Measurements from ENCODE around the gene RAD23A.
"Not testable (repeated sequence)": the region's sequence is repeated elsewhere in the genome, so short reads cannot be mapped to it uniquely, and the experiment has no call there.

The RAD23A gene

GRCh38 chr19:12957389-12957952 is 11.8 kb downstream of the RAD23A start:
- H3K36me3 ChIP-seq (ENCODE audit: control insufficient read depth, insufficient read depth, low read length): peaks cover 30% of the 10 kb centered on the region
- not testable (repeated sequence) for H3K9me3 ChIP-seq (ENCODE audit: control insufficient read depth, low read length); H3K4me1 ChIP-seq (ENCODE audit: control insufficient read depth, insufficient read depth, low read length, poor library complexity, severe bottlenecking)
- 86 to 89% methylated on average over 17 to 20 of the region's 31 CpGs for WGBS, 2 experiments (ENCODE audit: insufficient coverage in 2 of 2)
- H3K4me3 ChIP-seq (ENCODE audit: extremely low read depth, insufficient read depth, low read length, poor library complexity, severe bottlenecking): peak overlapping the region; percentile 79
- H3K27ac ChIP-seq (ENCODE audit: low read depth, low read length, severe bottlenecking): peak overlapping the region; percentile 79

- H3K4me3 ChIP-seq (ENCODE audit: extremely low read depth, insufficient read depth, low read length, poor library complexity, severe bottlenecking): no peak overlapping the region
- no peaks in the 10 kb centered on the region for H3K9me3 ChIP-seq (ENCODE audit: control insufficient read depth, low read length)
- 79 to 90% methylated on average over 4 to 5 of the region's 6 CpGs for WGBS, 2 experiments (ENCODE audit: insufficient coverage in 2 of 2)
- H3K27ac ChIP-seq (ENCODE audit: low read depth, low read length, severe bottlenecking): no peak overlapping the region
- peaks cover 12% of the 10 kb centered on the region for H3K36me3 ChIP-seq (ENCODE audit: control insufficient read depth, insufficient read depth, low read length)
- peaks cover 4% of the 10 kb centered on the region for H3K4me1 ChIP-seq (ENCODE audit: control insufficient read depth, insufficient read depth, low read length, poor library complexity, severe bottlenecking)
Measured at GRCh38 chr19:12959481-12959880, 13.8 kb downstream of the RAD23A start.

- Histone ChIP-seq H3K9me3 (ENCODE audit: control insufficient read depth, low read length) (no peaks in the 10 kb centered on the region), H3K4me3 (ENCODE audit: extremely low read depth, insufficient read depth, low read length, poor library complexity, severe bottlenecking) (peak overlapping the region; percentile 25), H3K27ac (ENCODE audit: low read depth, low read length, severe bottlenecking) (no peak overlapping the region), H3K36me3 (ENCODE audit: control insufficient read depth, insufficient read depth, low read length) (no peaks in the 10 kb centered on the region), H3K4me1 (ENCODE audit: control insufficient read depth, insufficient read depth, low read length, poor library complexity, severe bottlenecking) (peaks cover 6% of the 10 kb centered on the region)
- 4 to 5% methylated on average over 32 to 33 of the region's 34 CpGs for WGBS, 2 experiments (ENCODE audit: insufficient coverage in 2 of 2)
Measured at GRCh38 chr19:12965017-12965811, 19.6 kb downstream of the RAD23A start.

DNA sequence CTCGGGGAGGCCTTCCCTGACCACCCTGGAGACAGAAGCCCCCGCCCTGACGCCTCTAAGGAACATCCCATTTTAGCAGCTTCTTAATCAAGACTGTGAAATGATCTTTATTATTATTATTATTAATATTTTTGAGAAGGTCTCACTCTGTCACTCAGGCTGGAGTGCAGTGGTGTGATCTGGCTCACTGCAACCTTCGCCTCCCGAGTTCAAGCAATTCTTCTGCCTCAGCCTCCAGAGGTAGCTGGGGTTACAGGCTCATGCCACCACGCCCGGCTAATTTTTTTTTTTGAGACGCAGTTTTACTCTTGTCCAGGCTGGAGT is 20.1 kb downstream of the RAD23A start:
- 91 to 93% methylated on average over 5 of the region's 8 CpGs for WGBS, 2 experiments (ENCODE audit: insufficient coverage in 2 of 2)
- H3K36me3 ChIP-seq (ENCODE audit: control insufficient read depth, insufficient read depth, low read length): no peaks in the 10 kb centered on the region
- no peak overlapping the region for H3K27ac ChIP-seq (ENCODE audit: low read depth, low read length, severe bottlenecking)
- H3K4me3 ChIP-seq (ENCODE audit: extremely low read depth, insufficient read depth, low read length, poor library complexity, severe bottlenecking): no peak overlapping the region
- H3K4me1 ChIP-seq (ENCODE audit: control insufficient read depth, insufficient read depth, low read length, poor library complexity, severe bottlenecking): peaks cover 6% of the 10 kb centered on the region
- H3K9me3 ChIP-seq (ENCODE audit: control insufficient read depth, low read length): no peaks in the 10 kb centered on the region

GRCh38 chr19:12967907-12968306 is 22.2 kb downstream of the RAD23A start:
- Histone ChIP-seq H3K4me3 (ENCODE audit: extremely low read depth, insufficient read depth, low read length, poor library complexity, severe bottlenecking) (no peak overlapping the region), H3K4me1 (ENCODE audit: control insufficient read depth, insufficient read depth, low read length, poor library complexity, severe bottlenecking) (peaks cover 6% of the 10 kb centered on the region), H3K27ac (ENCODE audit: low read depth, low read length, severe bottlenecking) (no peak overlapping the region), H3K36me3 (ENCODE audit: control insufficient read depth, insufficient read depth, low read length) (no peaks in the 10 kb centered on the region), H3K9me3 (ENCODE audit: control insufficient read depth, low read length) (no peaks in the 10 kb centered on the region)
- 98 to 100% methylated on average over 3 to 4 of the region's 5 CpGs for WGBS, 2 experiments (ENCODE audit: insufficient coverage in 2 of 2)

DNA sequence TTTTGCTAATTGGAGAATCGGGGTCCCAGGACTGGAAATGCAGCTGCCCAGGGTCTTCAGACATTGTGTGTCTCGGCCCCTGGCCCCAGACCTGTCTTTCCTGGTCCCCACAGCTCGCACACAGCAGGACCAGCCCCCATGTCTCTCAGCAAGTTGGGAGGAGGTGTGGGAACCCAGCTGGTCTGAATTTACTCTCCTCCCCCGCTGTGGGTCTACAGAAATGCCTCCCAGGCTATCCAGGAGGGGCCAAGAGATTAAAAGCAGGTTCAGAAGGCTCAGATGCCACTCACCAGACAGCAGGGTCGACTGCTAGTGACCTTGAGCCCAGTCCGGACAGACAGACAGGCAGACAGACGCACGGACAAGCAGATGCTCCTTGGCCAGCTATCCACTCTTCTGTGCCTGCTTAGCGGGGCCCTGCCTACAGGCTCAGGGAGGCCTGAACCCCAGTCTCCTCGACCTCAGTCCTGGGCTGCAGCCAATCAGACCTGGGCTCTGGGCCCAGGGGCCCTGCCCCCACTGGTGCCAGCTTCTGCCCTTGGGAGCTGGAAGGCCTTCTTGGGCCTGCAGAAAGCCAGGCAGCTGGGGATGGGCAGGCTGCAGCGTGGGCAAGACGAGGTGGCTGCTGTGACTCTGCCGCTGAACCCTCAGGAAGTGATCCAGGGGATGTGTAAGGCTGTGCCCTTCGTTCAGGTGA is 23.8 kb downstream of the RAD23A start, which contains the start of gene DAND5:
TSS of gene DAND5 (plus strand) at position 285 of the 697 bp plus-strand sequence. CDS start at position 370, 85 bp downstream.
- Histone ChIP-seq H3K4me3 (ENCODE audit: extremely low read depth, insufficient read depth, low read length, poor library complexity, severe bottlenecking) (no peak within 1 kb of the TSS), H3K36me3 (ENCODE audit: control insufficient read depth, insufficient read depth, low read length) (no peaks in the 10 kb centered on the region), H3K27ac (ENCODE audit: low read depth, low read length, severe bottlenecking) (no peak within 1 kb of the TSS), H3K9me3 (ENCODE audit: control insufficient read depth, low read length) (no peaks in the 10 kb centered on the region), H3K4me1 (ENCODE audit: control insufficient read depth, insufficient read depth, low read length, poor library complexity, severe bottlenecking) (peaks cover 6% of the 10 kb centered on the region)
- 71 to 76% methylated on average over 13 to 14 of the region's 14 CpGs for WGBS, 2 experiments (ENCODE audit: insufficient coverage in 2 of 2)

DNA sequence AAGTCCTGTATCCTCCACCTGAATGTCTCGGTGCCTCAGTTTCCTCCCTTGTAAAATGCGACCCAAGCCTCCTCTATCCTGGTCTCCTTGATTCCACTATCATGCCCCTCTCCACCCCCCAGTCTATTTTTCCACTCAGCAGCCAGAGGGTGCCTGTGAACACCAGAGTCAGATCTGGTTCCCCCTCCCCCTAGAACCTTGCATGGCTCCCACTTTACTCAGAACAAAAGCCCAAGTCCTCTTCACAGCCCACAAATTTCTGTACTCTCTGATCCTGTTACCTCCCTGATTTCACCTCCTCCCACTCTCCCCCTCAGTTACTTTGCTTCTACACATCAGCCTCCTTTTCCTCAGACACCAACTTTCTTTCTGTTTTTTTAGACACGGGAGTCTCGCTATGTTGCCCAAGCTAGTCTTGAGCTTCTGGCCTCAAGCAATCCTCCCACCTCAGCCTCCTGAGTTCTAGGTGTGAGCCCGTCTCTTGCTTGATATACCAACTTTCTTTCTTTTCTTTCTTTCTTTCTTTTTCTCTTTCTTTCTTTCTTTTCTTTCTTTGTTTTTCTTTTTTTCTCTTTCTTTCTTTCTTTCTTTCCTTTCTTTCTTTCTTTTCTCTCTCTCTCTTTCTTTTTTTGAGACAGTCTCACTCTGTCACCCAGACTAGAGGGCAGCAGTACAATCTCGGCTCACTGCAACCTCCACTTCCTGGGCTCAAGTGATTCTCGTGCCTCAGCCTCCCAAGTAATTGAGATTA is 24.6 kb downstream of the RAD23A start:
- 89 to 98% methylated on average over 4 to 7 of the region's 7 CpGs for WGBS, 2 experiments (ENCODE audit: insufficient coverage in 2 of 2)
- H3K36me3 ChIP-seq (ENCODE audit: control insufficient read depth, insufficient read depth, low read length): no peaks in the 10 kb centered on the region
- no peak overlapping the region for H3K27ac ChIP-seq (ENCODE audit: low read depth, low read length, severe bottlenecking)
- no peak overlapping the region for H3K4me3 ChIP-seq (ENCODE audit: extremely low read depth, insufficient read depth, low read length, poor library complexity, severe bottlenecking)
- H3K9me3 ChIP-seq (ENCODE audit: control insufficient read depth, low read length): no peaks in the 10 kb centered on the region
- peaks cover 5% of the 10 kb centered on the region for H3K4me1 ChIP-seq (ENCODE audit: control insufficient read depth, insufficient read depth, low read length, poor library complexity, severe bottlenecking)

- Histone ChIP-seq H3K9me3 (ENCODE audit: control insufficient read depth, low read length) (no peaks in the 10 kb centered on the region), H3K4me1 (ENCODE audit: control insufficient read depth, insufficient read depth, low read length, poor library complexity, severe bottlenecking) (no peaks in the 10 kb centered on the region), H3K36me3 (ENCODE audit: control insufficient read depth, insufficient read depth, low read length) (no peaks in the 10 kb centered on the region), H3K4me3 (ENCODE audit: extremely low read depth, insufficient read depth, low read length, poor library complexity, severe bottlenecking) (no peak overlapping the region), H3K27ac (ENCODE audit: low read depth, low read length, severe bottlenecking) (no peak overlapping the region)
- WGBS, 2 experiments (ENCODE audit: insufficient coverage in 2 of 2): 93 to 94% methylated on average over 13 to 16 of the region's 16 CpGs
Measured at GRCh38 chr19:12973236-12973635, 27.6 kb downstream of the RAD23A start.

GRCh38 chr19:12974301-12975220 is 28.9 kb downstream of the RAD23A start:
- H3K4me1 ChIP-seq (ENCODE audit: control insufficient read depth, insufficient read depth, low read length, poor library complexity, severe bottlenecking): no peaks in the 10 kb centered on the region
- 74 to 79% methylated on average over 13 to 15 of the region's 19 CpGs for WGBS, 2 experiments (ENCODE audit: insufficient coverage in 2 of 2)
- H3K27ac ChIP-seq (ENCODE audit: low read depth, low read length, severe bottlenecking): no peak overlapping the region
- no peak overlapping the region for H3K4me3 ChIP-seq (ENCODE audit: extremely low read depth, insufficient read depth, low read length, poor library complexity, severe bottlenecking)
- H3K36me3 ChIP-seq (ENCODE audit: control insufficient read depth, insufficient read depth, low read length): no peaks in the 10 kb centered on the region
- no peaks in the 10 kb centered on the region for H3K9me3 ChIP-seq (ENCODE audit: control insufficient read depth, low read length)
